Osteoblast (primary cell): ENCODE measurements around the gene ELOVL6. TPM values are rescaled to one million over a fixed set of nuclear protein-coding genes. Genes with fewer than 3 reads are reported as not detected.
"Not testable (repeated sequence)": the region's sequence is repeated elsewhere in the genome, so short reads cannot be mapped to it uniquely, and the experiment has no call there.

Experiments
- DNase-seq: peaks from one replicate; pipeline ENCODE4 v3.0.0; 2011; ENCODE audit warnings: low spot score, mixed read lengths; ENCODE audit not compliant: insufficient read length; ENCODE audit errors: missing footprints
- H2AFZ ChIP-seq: 2 replicates; pipeline ENCODE4 v1.6.0; 2011; ENCODE audit warnings: mild to moderate bottlenecking, low read length
- H3K27ac ChIP-seq: 2 replicates; pipeline ENCODE4 v1.5.1; 2011; ENCODE audit warnings: mild to moderate bottlenecking, low read depth, low read length, moderate library complexity
- H3K27me3 ChIP-seq: 2 replicates; pipeline ENCODE4 v1.6.0; 2012; ENCODE audit warnings: mild to moderate bottlenecking, control low read depth, inconsistent platforms, low read length, moderate library complexity; ENCODE audit not compliant: insufficient read depth
- H3K36me3 ChIP-seq: 2 replicates; pipeline ENCODE4 v1.5.1; 2011; ENCODE audit warnings: mild to moderate bottlenecking, low read length, control low read depth, moderate library complexity; ENCODE audit not compliant: insufficient read depth
- H3K4me1 ChIP-seq: 2 replicates; pipeline ENCODE4 v1.5.1; 2011; ENCODE audit warnings: mild to moderate bottlenecking, low read length, control low read depth, moderate library complexity; ENCODE audit not compliant: insufficient read depth
- H3K4me2 ChIP-seq: 2 replicates; pipeline ENCODE4 v1.6.0; 2011; ENCODE audit warnings: mild to moderate bottlenecking, low read length; ENCODE audit not compliant: insufficient read depth
- H3K4me3 ChIP-seq: fragments of 200-600 bp; sonication (generic); 3 replicates; pipeline ENCODE4 v1.5.1; 2012; ENCODE audit warnings: mild to moderate bottlenecking, low read length, inconsistent platforms; ENCODE audit not compliant: insufficient read depth
- H3K79me2 ChIP-seq: 2 replicates; pipeline ENCODE4 v1.6.0; 2012; ENCODE audit warnings: mild to moderate bottlenecking, low read length, control low read depth, inconsistent platforms; ENCODE audit not compliant: insufficient read depth
- H3K9me3 ChIP-seq: 2 replicates; pipeline ENCODE4 v1.5.1; 2011; ENCODE audit warnings: low read depth, low read length, control low read depth
- H4K20me1 ChIP-seq: 2 replicates; pipeline ENCODE4 v1.6.0; 2012; ENCODE audit warnings: mild to moderate bottlenecking, low read length, control low read depth; ENCODE audit not compliant: insufficient read depth
- total RNA-seq: library from RNA; depleted of rRNA; stranded (reverse); fragments of >200 nt; gene quantifications from 2 replicates; pipeline ENCODE4 v1.2.3, GENCODE V29; 2012
- TF ChIP-seq, protein P1 (sequence below): IDR thresholded peaks from 2 replicates; pipeline ENCODE4 v1.5.1; 2011; ENCODE audit warnings: mild to moderate bottlenecking, low read depth, low read length, moderate library complexity; ENCODE audit errors: extremely low read depth

Gene ELOVL6
- total RNA-seq, 1 donor: 12.7 TPM

DNA sequence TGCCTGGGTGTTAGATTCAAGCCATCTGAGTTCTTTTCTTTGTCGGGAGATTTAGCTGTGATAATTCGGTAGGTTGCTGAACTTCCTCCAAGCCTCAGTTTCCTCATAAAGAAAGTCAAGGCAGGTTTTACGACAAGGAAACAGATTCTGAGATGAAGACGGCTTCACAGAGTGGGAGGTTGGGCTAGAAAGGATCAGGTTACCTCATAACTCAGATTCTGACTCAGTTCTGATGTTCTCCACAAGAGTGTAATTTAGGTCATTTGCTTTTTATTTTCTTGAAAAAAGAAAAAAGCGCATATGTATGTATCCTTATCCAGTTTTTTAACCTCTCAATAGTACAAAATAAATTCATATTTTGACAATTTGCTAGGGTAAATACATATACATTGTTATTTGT, 47.2 kb upstream of the ELOVL6 start:
- Histone ChIP-seq H2AFZ (peak overlapping the region; percentile 79), H3K4me2 (peak overlapping the region; percentile 55), H3K27me3 (no peaks in the 10 kb centered on the region), H3K4me1 (peaks cover 7% of the 10 kb centered on the region), H3K79me2 (no peaks in the 10 kb centered on the region), H3K36me3 (no peaks in the 10 kb centered on the region), H3K9me3 (no peaks in the 10 kb centered on the region), H4K20me1 (no peaks in the 10 kb centered on the region), H3K4me3 (no peak overlapping the region), H3K27ac (no peak overlapping the region)
- TF ChIP-seq, protein P1, sequence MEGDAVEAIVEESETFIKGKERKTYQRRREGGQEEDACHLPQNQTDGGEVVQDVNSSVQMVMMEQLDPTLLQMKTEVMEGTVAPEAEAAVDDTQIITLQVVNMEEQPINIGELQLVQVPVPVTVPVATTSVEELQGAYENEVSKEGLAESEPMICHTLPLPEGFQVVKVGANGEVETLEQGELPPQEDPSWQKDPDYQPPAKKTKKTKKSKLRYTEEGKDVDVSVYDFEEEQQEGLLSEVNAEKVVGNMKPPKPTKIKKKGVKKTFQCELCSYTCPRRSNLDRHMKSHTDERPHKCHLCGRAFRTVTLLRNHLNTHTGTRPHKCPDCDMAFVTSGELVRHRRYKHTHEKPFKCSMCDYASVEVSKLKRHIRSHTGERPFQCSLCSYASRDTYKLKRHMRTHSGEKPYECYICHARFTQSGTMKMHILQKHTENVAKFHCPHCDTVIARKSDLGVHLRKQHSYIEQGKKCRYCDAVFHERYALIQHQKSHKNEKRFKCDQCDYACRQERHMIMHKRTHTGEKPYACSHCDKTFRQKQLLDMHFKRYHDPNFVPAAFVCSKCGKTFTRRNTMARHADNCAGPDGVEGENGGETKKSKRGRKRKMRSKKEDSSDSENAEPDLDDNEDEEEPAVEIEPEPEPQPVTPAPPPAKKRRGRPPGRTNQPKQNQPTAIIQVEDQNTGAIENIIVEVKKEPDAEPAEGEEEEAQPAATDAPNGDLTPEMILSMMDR: no peak
- DNase-seq: peak; percentile 42

DNA sequence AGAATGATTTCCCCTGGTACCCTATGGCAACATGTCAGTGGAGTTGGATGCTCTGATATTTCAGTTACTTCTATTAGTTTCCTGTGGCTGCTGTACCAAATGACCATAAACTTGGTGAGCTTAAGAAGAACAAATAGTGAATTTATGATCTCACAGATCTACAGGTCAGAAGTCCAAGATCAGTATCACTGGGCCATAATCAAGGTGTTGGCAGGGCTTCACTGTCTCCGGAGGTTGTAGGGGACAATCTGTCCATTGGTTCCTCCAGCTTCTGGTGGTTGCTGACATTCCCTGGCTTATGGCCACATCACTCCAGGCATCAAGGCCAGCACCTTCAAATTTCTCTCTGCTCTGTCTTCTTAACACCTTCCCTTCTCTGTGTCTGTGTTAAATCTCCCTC, 37.9 kb upstream of the ELOVL6 start:
- Histone ChIP-seq H3K36me3 (no peaks in the 10 kb centered on the region), H3K4me2 (no peak overlapping the region), H3K27me3 (no peaks in the 10 kb centered on the region), H4K20me1 (no peaks in the 10 kb centered on the region), H2AFZ (no peak overlapping the region), H3K27ac (no peak overlapping the region), H3K9me3 (no peaks in the 10 kb centered on the region), H3K4me1 (no peaks in the 10 kb centered on the region), H3K4me3 (no peak overlapping the region), H3K79me2 (no peaks in the 10 kb centered on the region)
- no peak for DNase-seq
- TF ChIP-seq, protein P1: no peak

DNA sequence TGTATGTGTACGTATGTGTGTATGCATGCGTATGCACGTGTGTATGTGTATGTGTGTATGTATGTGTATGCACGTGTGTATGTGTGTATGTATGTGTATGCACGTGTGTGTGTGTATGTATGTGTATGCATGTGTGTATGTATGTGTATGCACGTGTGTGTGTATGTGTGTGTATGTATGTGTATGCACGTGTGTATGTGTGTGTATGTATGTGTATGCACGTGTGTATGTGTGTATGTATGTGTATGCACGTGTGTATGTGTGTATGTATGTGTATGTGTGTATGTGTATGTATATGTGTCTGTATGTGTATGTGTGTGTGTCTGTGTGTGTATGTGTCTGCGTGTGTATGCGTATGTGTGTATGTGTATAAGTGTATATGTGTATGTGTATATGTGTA, 35.2 kb upstream of the ELOVL6 start:
- H3K4me3 ChIP-seq, H3K4me1 ChIP-seq, H3K9me3 ChIP-seq, H3K27me3 ChIP-seq, H4K20me1 ChIP-seq, DNase-seq, H3K36me3 ChIP-seq, H3K4me2 ChIP-seq, H2AFZ ChIP-seq, H3K79me2 ChIP-seq, H3K27ac ChIP-seq: not testable (repeated sequence)

DNA sequence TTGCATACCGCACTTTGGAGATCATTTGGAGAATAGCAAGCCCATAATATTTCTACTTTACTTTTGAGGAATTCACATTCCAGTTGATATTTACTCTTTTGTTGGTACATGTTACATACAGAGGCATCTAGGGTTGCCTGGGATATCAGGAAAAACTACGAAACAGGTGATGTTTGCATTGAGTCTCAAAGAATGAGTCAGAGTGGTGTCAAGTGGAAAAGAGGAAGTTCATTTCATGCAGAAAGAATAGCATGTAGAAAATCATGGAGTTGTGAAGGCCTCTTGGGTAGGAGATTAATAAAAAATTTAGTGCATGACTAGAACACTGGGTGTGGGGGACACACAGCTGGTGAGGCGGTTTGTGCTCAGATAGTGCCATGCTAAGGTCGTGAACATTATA, 33.5 kb upstream of the ELOVL6 start:
- Histone ChIP-seq H3K9me3 (no peaks in the 10 kb centered on the region), H3K4me1 (peaks cover 5% of the 10 kb centered on the region), H3K36me3 (no peaks in the 10 kb centered on the region), H3K27me3 (no peaks in the 10 kb centered on the region), H4K20me1 (no peaks in the 10 kb centered on the region), H3K27ac (no peak overlapping the region), H2AFZ (no peak overlapping the region), H3K4me2 (no peak overlapping the region), H3K4me3 (no peak overlapping the region), H3K79me2 (no peaks in the 10 kb centered on the region)
- TF ChIP-seq, protein P1: no peak
- DNase-seq: peak; percentile 14
